SU-DHL-6 (cell line): ENCODE data around the gene NTM.

ENCODE experiments used
- CTCF ChIP-seq: fragments of 200-600 bp; sonication (generic); IDR thresholded peaks from one replicate; pipeline ENCODE4 v1.5.1; 2017; ENCODE audit warnings: antibody characterized with exemption, mild to moderate bottlenecking, low read length, moderate library complexity; ENCODE audit not compliant: insufficient read depth, poor library complexity, severe bottlenecking
- EZH2phosphoT487 ChIP-seq: fragments of 200-600 bp; sonication (generic), shearing (Covaris generic); conservative IDR thresholded peaks from 2 replicates; pipeline ENCODE4 v1.6.1; 2018; ENCODE audit warnings: mild to moderate bottlenecking, antibody characterized with exemption, low read length, moderate library complexity, mixed read lengths

GRCh38 chr11:132318421-132319157 lies 948.2 kb downstream of the NTM start:
- TF ChIP-seq CTCF (no peak), EZH2phosphoT487 (no peak)
